ENCODE measurements around the gene MYO1G.

GRCh38 chr7:45026984-45027773, 48.4 kb upstream of the MYO1G start:
- no peak for TF ChIP-seq CTCF (IDR thresholded peaks at IDR 0.05)
- TF ChIP-seq POLR2A (IDR thresholded peaks at IDR 0.05): no peak

All from Peyer's patch (tissue), 4 donors.